ENCODE measurements around the gene GPR82. TPM values are rescaled to one million over a fixed set of nuclear protein-coding genes. Genes with fewer than 3 reads are reported as not detected.

The GPR82 gene
- total and polyA plus RNA-seq, 2 of the 8 experiments (the other 6 are each of a cell fraction or from before 2014, with no cell fraction given), result not detected

GRCh38 chrX:41761169-41761568 is 37.2 kb downstream of the GPR82 start (continued):
- no peak for TF ChIP-seq SIX5 (IDR thresholded peaks at IDR 0.05; ENCODE audit: low read depth, low read length)

- H3K9ac ChIP-seq (replicated peaks in 1 of 4; ENCODE audit: extremely low read depth in 1 of 4, low read depth in 3 of 4, low read length in 3 of 4), result no peak overlapping the region
- FAIRE-seq, result no peak
- no peak for TF ChIP-seq KDM4A (IDR thresholded peaks at IDR 0.05; ENCODE audit: low read depth, low read length, severe bottlenecking)
- TF ChIP-seq SIN3A (conservative IDR thresholded peaks at IDR 0.05 in 1 of 2, IDR thresholded peaks at IDR 0.05 in 1 of 2; ENCODE audit: low read depth in 1 of 2, low read length in 2 of 2), result no peak
- no peak for TF ChIP-seq GTF2F1 (IDR thresholded peaks at IDR 0.05; ENCODE audit: borderline replicate concordance, low read depth, low read length)
- TF ChIP-seq NRF1 (IDR thresholded peaks at IDR 0.05; ENCODE audit: low read depth, low read length), result no peak
- no peak for TF ChIP-seq ATF3 (IDR thresholded peaks at IDR 0.05; ENCODE audit: insufficient read depth, low read depth, low read length)
- TF ChIP-seq RFX5 (IDR thresholded peaks at IDR 0.05; ENCODE audit: borderline replicate concordance, low read depth, low read length), result no peak
- TF ChIP-seq SRF (IDR thresholded peaks at IDR 0.05; ENCODE audit: low read depth, low read length), result no peak
- TF ChIP-seq POLR2AphosphoS5 (IDR thresholded peaks at IDR 0.05; ENCODE audit: low read depth, low read length), result no peak
- TF ChIP-seq PHF8 (conservative IDR thresholded peaks at IDR 0.05; ENCODE audit: low read depth, low read length), result no peak
Measured at GRCh38 chrX:41761702-41762101, 37.7 kb downstream of the GPR82 start.

More at GRCh38 chrX:41761702-41762101, 37.7 kb downstream of the GPR82 start:
- Histone ChIP-seq H2BK15ac (ENCODE audit: low read length) (no peak overlapping the region), H2BK5ac (ENCODE audit: low read depth, low read length) (no peak overlapping the region), H3K27ac (ENCODE audit: low read depth, low read length) (no peak overlapping the region), H2BK120ac (replicated peaks; ENCODE audit: low read depth, low read length) (no peak overlapping the region), H2AFZ (ENCODE audit: low read length) (no peak overlapping the region), H3K4me1 (replicated peaks in 1 of 4; ENCODE audit: control insufficient read depth in 3 of 4, insufficient read depth in 4 of 4, low read length in 3 of 4) (no peaks in the 10 kb centered on the region; a peak in 2 of 7 replicates), H3K4me2 (ENCODE audit: insufficient read depth in 1 of 2, low read depth in 2 of 2, low read length in 2 of 2) (no peak overlapping the region), H3K79me2 (ENCODE audit: control insufficient read depth in 1 of 2, insufficient read depth in 2 of 2, low read length in 2 of 2) (no peaks in the 10 kb centered on the region), H3K36me3 (ENCODE audit: control insufficient read depth in 2 of 4, insufficient read depth in 4 of 4, low read length in 3 of 4) (no peaks in the 10 kb centered on the region; a peak in 1 of 8 replicates), H3K56ac (replicated peaks; ENCODE audit: insufficient read length, low read depth, low read length) (no peak overlapping the region), H3K23me2 (ENCODE audit: low read depth, low read length) (no peaks in the 10 kb centered on the region), H3K4ac (replicated peaks; ENCODE audit: insufficient read length, low read depth, low read length) (no peak overlapping the region), H3K23ac (ENCODE audit: insufficient read length) (no peak overlapping the region), H4K5ac (ENCODE audit: insufficient read length, low read depth, low read length) (no peak overlapping the region), H3K14ac (ENCODE audit: insufficient read length) (no peak overlapping the region), H3K4me3 (ENCODE audit: extremely low read depth in 1 of 4, insufficient read depth in 2 of 4, low read depth in 3 of 4, low read length in 4 of 4) (no peak overlapping the region), H2BK20ac (ENCODE audit: low read length) (no peak overlapping the region), H4K91ac (replicated peaks; ENCODE audit: insufficient read length, low read length) (no peak overlapping the region), H3K79me1 (ENCODE audit: low read depth, low read length) (no peaks in the 10 kb centered on the region), H3K18ac (ENCODE audit: extremely low read depth, low read length) (no peak overlapping the region), H2AK5ac (ENCODE audit: low read depth, low read length) (no peak overlapping the region), H2BK12ac (ENCODE audit: low read depth, low read length) (no peak overlapping the region), H4K8ac (ENCODE audit: extremely low read depth, insufficient read depth, low read length) (no peak overlapping the region), H3K9me3 (ENCODE audit: insufficient read depth in 2 of 2, low read depth in 1 of 2, low read length in 1 of 2) (no peaks in the 10 kb centered on the region), H4K20me1 (replicated peaks in 1 of 2; ENCODE audit: control insufficient read depth in 1 of 2, insufficient read depth in 2 of 2, low read length in 2 of 2) (peaks cover 0 to 1% of the 10 kb centered on the region in 2 experiments), H3K27me3 (replicated peaks in 1 of 4; ENCODE audit: control insufficient read depth in 3 of 4, extremely low read depth in 1 of 4, insufficient read depth in 3 of 4, low read length in 3 of 4) (no peaks in the 10 kb centered on the region)
- ChIA-PET POLR2A (ENCODE audit: partially characterized antibody) (no interaction called here), CTCF (ENCODE audit: partially characterized antibody) (no interaction called here)
- no peak for DNase-seq (ENCODE audit: low read depth in 1 of 2, low spot score in 2 of 2)

Data from H1 (cell line).